H9 (cell line): ENCODE data around the gene OR2C3. TPM values are rescaled to one million over a fixed set of nuclear protein-coding genes. Genes with fewer than 3 reads are reported as not detected.

Source experiments
- DNase-seq: peaks from one replicate; pipeline ENCODE4 v3.0.0-alpha.2; 2017
- H2AFZ ChIP-seq: one replicate; pipeline ENCODE4 v1.6.1; 2013; ENCODE audit warnings: mild to moderate bottlenecking, low read length, control low read depth, moderate library complexity
- H2AK5ac ChIP-seq: 2 replicates; pipeline ENCODE4 v1.6.1; 2013; ENCODE audit warnings: low read length, control low read depth, mixed read lengths; ENCODE audit not compliant: insufficient read length
- H2BK120ac ChIP-seq: one replicate; pipeline ENCODE4 v1.6.1; 2013; ENCODE audit warnings: low read depth, mild to moderate bottlenecking, low read length, control low read depth, inconsistent platforms; ENCODE audit not compliant: poor library complexity, severe bottlenecking
- H2BK12ac ChIP-seq: 2 replicates; pipeline ENCODE4 v1.6.1; 2013; ENCODE audit warnings: low read length, control low read depth, mixed read lengths, low read depth; ENCODE audit not compliant: insufficient read length
- H2BK15ac ChIP-seq: 2 replicates; pipeline ENCODE4 v1.6.1; 2013; ENCODE audit warnings: low read depth, low read length, control low read depth
- H2BK20ac ChIP-seq: one replicate; pipeline ENCODE4 v1.6.1; 2013; ENCODE audit warnings: low read depth, mild to moderate bottlenecking, low read length, control low read depth, inconsistent platforms; ENCODE audit not compliant: poor library complexity, severe bottlenecking
- H2BK5ac ChIP-seq: 2 replicates; pipeline ENCODE4 v1.6.1; 2013; ENCODE audit warnings: low read length, control low read depth, mixed read lengths; ENCODE audit not compliant: insufficient read length
- H3K14ac ChIP-seq: 2 replicates; pipeline ENCODE4 v1.6.1; 2013; ENCODE audit warnings: low read length, control low read depth; ENCODE audit not compliant: insufficient read depth
- H3K18ac ChIP-seq: 2 replicates; pipeline ENCODE4 v1.6.1; 2013; ENCODE audit warnings: low read depth, mild to moderate bottlenecking, mixed read lengths, low read length, control low read depth; ENCODE audit not compliant: insufficient read length
- H3K23ac ChIP-seq: 2 replicates; pipeline ENCODE4 v1.6.1; 2013; ENCODE audit warnings: low read length, control low read depth, mixed read lengths, low read depth; ENCODE audit not compliant: insufficient read length
- H3K23me2 ChIP-seq: 2 replicates; pipeline ENCODE4 v1.6.1; 2013; ENCODE audit warnings: low read depth, mild to moderate bottlenecking, mixed read lengths, low read length, control low read depth; ENCODE audit not compliant: insufficient read length, poor library complexity, severe bottlenecking
- H3K27ac ChIP-seq: 2 replicates; pipeline ENCODE4 v1.5.1; 2013; ENCODE audit warnings: low read length, control low read depth, mixed read lengths, low read depth; ENCODE audit not compliant: insufficient read length
- H3K27me3 ChIP-seq: 2 replicates; pipeline ENCODE4 v1.6.1; 2013; ENCODE audit warnings: low read length, control low read depth, inconsistent platforms; ENCODE audit not compliant: insufficient read depth
- H3K4ac ChIP-seq: 2 replicates; pipeline ENCODE4 v1.6.1; 2013; ENCODE audit warnings: low read depth, mild to moderate bottlenecking, control low read depth, inconsistent platforms, low read length, moderate library complexity
- H3K4me1 ChIP-seq: 2 replicates; pipeline ENCODE4 v1.6.1; 2013; ENCODE audit warnings: low read length, control low read depth, inconsistent platforms; ENCODE audit not compliant: insufficient read depth
- H3K4me2 ChIP-seq: 2 replicates; pipeline ENCODE4 v1.6.1; 2013; ENCODE audit warnings: low read length, control low read depth, mixed read lengths; ENCODE audit not compliant: insufficient read length, insufficient read depth
- H3K56ac ChIP-seq: 2 replicates; pipeline ENCODE4 v1.6.1; 2013; ENCODE audit warnings: low read depth, mild to moderate bottlenecking, mixed read lengths, low read length, control low read depth; ENCODE audit not compliant: insufficient read length
- H3K79me1 ChIP-seq: 2 replicates; pipeline ENCODE4 v1.6.1; 2013; ENCODE audit warnings: low read depth, mild to moderate bottlenecking, moderate library complexity, low read length, control low read depth, inconsistent platforms; ENCODE audit not compliant: insufficient read depth, poor library complexity, severe bottlenecking
- H3K79me2 ChIP-seq: 2 replicates; pipeline ENCODE4 v1.6.1; 2013; ENCODE audit warnings: low read length, control low read depth, inconsistent platforms; ENCODE audit not compliant: insufficient read depth
- H3K9ac ChIP-seq: 2 replicates; pipeline ENCODE4 v1.6.1; 2013; ENCODE audit warnings: low read length, control low read depth, mixed read lengths; ENCODE audit not compliant: insufficient read length; ENCODE audit errors: extremely low read depth
- H3K9me3 ChIP-seq: one replicate; pipeline ENCODE4 v1.6.1; 2013; ENCODE audit warnings: low read depth, low read length, inconsistent platforms; ENCODE audit not compliant: control insufficient read depth
- H3T11ph ChIP-seq: one replicate; pipeline ENCODE4 v1.6.1; 2013; ENCODE audit warnings: mild to moderate bottlenecking, low read length, control low read depth, inconsistent platforms
- H4K20me1 ChIP-seq: one replicate; pipeline ENCODE4 v1.6.1; 2013; ENCODE audit not compliant: control insufficient read depth, insufficient read length, insufficient read depth
- H4K5ac ChIP-seq: 2 replicates; pipeline ENCODE4 v1.6.1; 2013; ENCODE audit warnings: low read depth, mild to moderate bottlenecking, mixed read lengths, low read length, control low read depth; ENCODE audit not compliant: insufficient read length
- H4K8ac ChIP-seq: replicated peaks from 2 replicates; pipeline ENCODE4 v1.6.1; 2013; ENCODE audit warnings: low read length, control low read depth, mixed read lengths, low read depth; ENCODE audit not compliant: insufficient read length
- H4K91ac ChIP-seq: 2 replicates; pipeline ENCODE4 v1.6.1; 2013; ENCODE audit warnings: low read depth, mild to moderate bottlenecking, moderate library complexity, mixed read lengths, low read length, control low read depth; ENCODE audit not compliant: insufficient read length
- H3K27ac Mint-ChIP-seq, 3 experiments: 2 replicates in 2 of 3; 3 replicates in 1 of 3; pipeline ENCODE4 v1.8.0; 2020 to 2021; ENCODE audit warnings: mixed read lengths in 3 of 3, mild to moderate bottlenecking in 1 of 3, moderate library complexity in 1 of 3
- H3K27me3 Mint-ChIP-seq: 2 replicates; pipeline ENCODE4 v1.8.0; 2021; ENCODE audit warnings: low read depth, mild to moderate bottlenecking, moderate library complexity, mixed read lengths
- H3K36me3 Mint-ChIP-seq, 3 experiments: 2 replicates in 2 of 3; 3 replicates in 1 of 3; pipeline ENCODE4 v1.8.0; 2020 to 2021; ENCODE audit warnings: low read depth in 3 of 3, mixed read lengths in 3 of 3; ENCODE audit not compliant: insufficient read depth in 1 of 3
- H3K4me1 Mint-ChIP-seq, 2 experiments: 2 replicates each; pipeline ENCODE4 v1.8.0; 2020; ENCODE audit warnings: mixed read lengths in 2 of 2
- H3K4me3 Mint-ChIP-seq, 2 experiments: 2 replicates in 1 of 2; 3 replicates in 1 of 2; pipeline ENCODE4 v1.8.0; 2020 to 2021; ENCODE audit warnings: mild to moderate bottlenecking in 2 of 2, mixed read lengths in 2 of 2, moderate library complexity in 1 of 2
- H3K9me3 Mint-ChIP-seq, 2 experiments: 2 replicates in 1 of 2; 3 replicates in 1 of 2; pipeline ENCODE4 v1.8.0; 2020; ENCODE audit warnings: mild to moderate bottlenecking in 2 of 2, mixed read lengths in 2 of 2, moderate library complexity in 1 of 2
- WGBS: extraction: QIAGEN DNeasy Blood & Tissue Kit; methylation state at CpG from one replicate; pipeline ENCODE4 v1.1.7; 2013; ENCODE audit warnings: missing lambda C conversion rate, low lambda C conversion rate, mixed read lengths; ENCODE audit not compliant: insufficient read length; ENCODE audit errors: extremely low coverage; 5-methylcytosine and 5-hydroxymethylcytosine counted together
- total RNA-seq: library from RNA; stranded (reverse); gene quantifications from 2 replicates; pipeline ENCODE4 v1.2.1, GENCODE V29; 2021
- TF ChIP-seq, protein P1 (sequence below): fragments of 200-600 bp; sonication (generic); conservative IDR thresholded peaks from 3 replicates; pipeline ENCODE4 v1.8.0; 2021; ENCODE audit warnings: antibody characterized with exemption, mild to moderate bottlenecking

Gene OR2C3
- total RNA-seq, 1 experiment from 2014 or later, result not detected

DNA sequence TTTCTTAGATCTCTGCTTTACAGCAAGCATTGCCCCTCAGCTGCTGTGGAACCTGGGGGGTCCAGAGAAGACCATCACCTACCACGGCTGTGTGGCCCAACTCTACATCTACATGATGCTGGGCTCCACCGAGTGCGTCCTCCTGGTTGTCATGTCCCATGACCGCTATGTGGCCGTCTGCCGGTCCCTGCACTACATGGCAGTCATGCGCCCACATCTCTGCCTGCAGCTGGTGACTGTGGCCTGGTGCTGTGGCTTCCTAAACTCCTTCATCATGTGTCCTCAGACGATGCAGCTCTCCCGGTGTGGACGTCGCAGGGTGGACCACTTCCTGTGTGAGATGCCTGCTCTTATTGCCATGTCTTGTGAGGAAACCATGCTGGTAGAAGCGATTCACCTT lies 44.9 kb downstream of the OR2C3 start:
- H3K27me3 Mint-ChIP-seq, result no peaks in the 10 kb centered on the region
- Histone ChIP-seq H3K27me3 (no peaks in the 10 kb centered on the region), H3K4ac (no peak overlapping the region), H2BK5ac (no peak overlapping the region), H3K14ac (no peak overlapping the region), H4K20me1 (no peaks in the 10 kb centered on the region), H3K56ac (no peak overlapping the region), H3K79me2 (no peaks in the 10 kb centered on the region), H3K4me1 (no peaks in the 10 kb centered on the region), H3K9ac (no peak overlapping the region), H3K23me2 (no peaks in the 10 kb centered on the region), H2AFZ (no peak overlapping the region), H2BK15ac (no peak overlapping the region), H3K18ac (no peak overlapping the region), H3K27ac (no peak overlapping the region), H4K91ac (no peak overlapping the region), H3K4me2 (no peak overlapping the region), H2BK12ac (no peak overlapping the region), H4K8ac (no peak overlapping the region), H4K5ac (no peak overlapping the region), H3K23ac (no peak overlapping the region), H2BK20ac (no peak overlapping the region), H3K9me3 (no peaks in the 10 kb centered on the region), H3K79me1 (no peaks in the 10 kb centered on the region), H2AK5ac (no peak overlapping the region), H2BK120ac (no peak overlapping the region), H3T11ph (no peak overlapping the region)
- no peak overlapping the region for H3K4me3 Mint-ChIP-seq
- TF ChIP-seq, protein P1, sequence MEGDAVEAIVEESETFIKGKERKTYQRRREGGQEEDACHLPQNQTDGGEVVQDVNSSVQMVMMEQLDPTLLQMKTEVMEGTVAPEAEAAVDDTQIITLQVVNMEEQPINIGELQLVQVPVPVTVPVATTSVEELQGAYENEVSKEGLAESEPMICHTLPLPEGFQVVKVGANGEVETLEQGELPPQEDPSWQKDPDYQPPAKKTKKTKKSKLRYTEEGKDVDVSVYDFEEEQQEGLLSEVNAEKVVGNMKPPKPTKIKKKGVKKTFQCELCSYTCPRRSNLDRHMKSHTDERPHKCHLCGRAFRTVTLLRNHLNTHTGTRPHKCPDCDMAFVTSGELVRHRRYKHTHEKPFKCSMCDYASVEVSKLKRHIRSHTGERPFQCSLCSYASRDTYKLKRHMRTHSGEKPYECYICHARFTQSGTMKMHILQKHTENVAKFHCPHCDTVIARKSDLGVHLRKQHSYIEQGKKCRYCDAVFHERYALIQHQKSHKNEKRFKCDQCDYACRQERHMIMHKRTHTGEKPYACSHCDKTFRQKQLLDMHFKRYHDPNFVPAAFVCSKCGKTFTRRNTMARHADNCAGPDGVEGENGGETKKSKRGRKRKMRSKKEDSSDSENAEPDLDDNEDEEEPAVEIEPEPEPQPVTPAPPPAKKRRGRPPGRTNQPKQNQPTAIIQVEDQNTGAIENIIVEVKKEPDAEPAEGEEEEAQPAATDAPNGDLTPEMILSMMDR, result no peak
- no peak for DNase-seq
- WGBS, result no CpG with 5 or more reads among the region's 12 CpGs
- no peaks in the 10 kb centered on the region for H3K9me3 Mint-ChIP-seq
- H3K36me3 Mint-ChIP-seq, result no peaks in the 10 kb centered on the region
- no peak overlapping the region; a peak in 1 of 7 replicates for H3K27ac Mint-ChIP-seq
- H3K4me1 Mint-ChIP-seq, result peaks cover 0 to 10% of the 10 kb centered on the region in 2 experiments; a peak in 1 of 4 replicates
